Right forelimb (tissue), 1 donor: ENCODE data around the gene BCR.
A peak's percentile ranks its signal among the peaks of the same experiment; 100 is the strongest.
"Not testable (repeated sequence)": the region's sequence is repeated elsewhere in the genome, so short reads cannot be mapped to it uniquely, and the experiment has no call there.

ENCODE experiments used
- DNase-seq: peaks from one replicate; pipeline ENCODE4 v3.0.0-alpha.2; 2018

Gene BCR

DNA sequence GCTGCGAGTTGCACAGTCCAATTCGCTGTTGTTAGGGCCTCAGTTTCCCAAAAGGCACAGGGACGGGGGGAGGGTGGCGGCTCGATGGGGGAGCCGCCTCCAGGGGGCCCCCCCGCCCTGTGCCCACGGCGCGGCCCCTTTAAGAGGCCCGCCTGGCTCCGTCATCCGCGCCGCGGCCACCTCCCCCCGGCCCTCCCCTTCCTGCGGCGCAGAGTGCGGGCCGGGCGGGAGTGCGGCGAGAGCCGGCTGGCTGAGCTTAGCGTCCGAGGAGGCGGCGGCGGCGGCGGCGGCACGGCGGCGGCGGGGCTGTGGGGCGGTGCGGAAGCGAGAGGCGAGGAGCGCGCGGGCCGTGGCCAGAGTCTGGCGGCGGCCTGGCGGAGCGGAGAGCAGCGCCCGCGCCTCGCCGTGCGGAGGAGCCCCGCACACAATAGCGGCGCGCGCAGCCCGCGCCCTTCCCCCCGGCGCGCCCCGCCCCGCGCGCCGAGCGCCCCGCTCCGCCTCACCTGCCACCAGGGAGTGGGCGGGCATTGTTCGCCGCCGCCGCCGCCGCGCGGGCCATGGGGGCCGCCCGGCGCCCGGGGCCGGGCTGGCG is at the start of gene BCR:
TSS of gene BCR (plus strand) at position 209 of the 592 bp plus-strand sequence. CDS start 452 bp downstream, outside the sequence.
- peak; percentile 72 for DNase-seq

GRCh38 chr22:23130697-23131096 is 49.6 kb upstream of the BCR start:
- no peak for DNase-seq

DNA sequence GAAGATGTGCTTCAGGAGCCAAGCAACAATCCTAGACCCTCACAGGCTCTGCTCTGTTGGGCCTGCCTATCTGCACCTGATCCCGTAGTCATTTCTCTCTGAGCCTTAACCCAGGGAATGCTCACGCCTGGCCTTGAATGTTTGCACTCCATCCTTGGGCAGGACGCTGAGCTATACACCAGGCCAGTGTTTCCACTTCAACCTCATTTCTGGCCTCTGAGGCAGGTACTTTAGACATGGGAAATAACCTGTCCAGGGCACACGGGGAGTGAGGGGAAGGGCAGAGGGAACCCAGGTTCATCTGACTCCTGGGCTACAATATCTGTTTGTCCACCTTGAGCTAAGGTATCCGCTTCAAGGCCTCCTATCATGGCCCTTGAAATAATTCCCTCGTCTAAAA is 48.4 kb upstream of the BCR start:
- no peak for DNase-seq

DNA sequence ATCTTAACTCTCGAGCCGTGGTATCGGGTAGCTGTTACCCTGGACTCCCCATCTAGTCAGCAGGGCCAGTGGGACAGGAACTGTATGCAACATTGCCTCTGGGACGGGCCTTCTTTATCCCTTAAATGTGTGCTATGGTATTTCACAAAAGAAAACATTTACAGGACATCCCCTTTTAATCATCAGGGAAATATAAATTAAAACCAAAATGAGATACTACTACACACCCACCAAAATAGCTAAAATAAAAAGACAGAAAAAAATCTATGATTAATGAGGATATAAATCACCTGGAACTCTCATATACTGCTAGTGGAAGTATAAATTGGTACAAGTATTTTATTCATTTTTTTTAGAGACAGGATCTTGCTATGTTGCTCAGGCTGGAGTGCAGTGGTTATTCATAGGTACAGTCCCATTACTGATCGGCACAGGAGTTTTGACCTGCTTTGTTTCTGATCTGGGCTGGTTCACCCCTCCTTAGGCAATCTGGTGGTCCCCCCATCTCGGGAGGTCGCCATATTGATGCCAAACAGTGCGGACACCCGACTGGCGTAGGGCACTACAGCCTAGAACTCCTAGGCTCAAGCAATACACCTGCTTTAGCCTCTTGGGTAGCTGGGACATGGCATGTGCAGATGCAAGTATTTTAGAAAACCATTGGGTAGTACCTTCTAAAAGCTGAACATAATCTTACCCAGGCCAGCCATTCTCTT is 47.8 kb upstream of the BCR start:
- no peak for DNase-seq

- DNase-seq = no peak
Measured at GRCh38 chr22:23133922-23134321, 46.4 kb upstream of the BCR start.

GRCh38 chr22:23136991-23137390 is 43.3 kb upstream of the BCR start:
- DNase-seq = not testable (repeated sequence)

DNA sequence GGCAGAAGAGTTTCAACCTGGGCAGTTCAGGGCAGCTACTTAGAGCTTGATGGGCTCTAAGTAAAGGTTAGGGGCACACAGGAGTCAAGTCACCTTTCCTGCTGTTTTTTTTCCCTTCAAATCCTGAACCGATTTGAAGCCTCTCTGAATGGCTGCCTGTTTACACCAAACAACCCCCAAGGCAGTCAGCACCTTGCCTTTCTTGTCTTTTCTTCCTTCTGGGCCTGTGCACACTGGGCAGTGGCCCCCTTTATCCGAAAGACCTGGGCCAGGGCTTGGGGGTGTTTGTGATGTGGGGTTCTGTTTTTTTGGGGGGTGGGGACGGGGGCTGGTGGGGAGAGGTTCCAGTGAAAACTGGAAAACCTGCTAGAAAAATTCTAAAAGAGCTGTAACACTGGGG is 42.8 kb upstream of the BCR start:
- DNase-seq = no peak

- DNase-seq = no peak
Measured at GRCh38 chr22:23137905-23138561, 42.3 kb upstream of the BCR start.

GRCh38 chr22:23138584-23139435 is 41.5 kb upstream of the BCR start:
- no peak for DNase-seq

DNA sequence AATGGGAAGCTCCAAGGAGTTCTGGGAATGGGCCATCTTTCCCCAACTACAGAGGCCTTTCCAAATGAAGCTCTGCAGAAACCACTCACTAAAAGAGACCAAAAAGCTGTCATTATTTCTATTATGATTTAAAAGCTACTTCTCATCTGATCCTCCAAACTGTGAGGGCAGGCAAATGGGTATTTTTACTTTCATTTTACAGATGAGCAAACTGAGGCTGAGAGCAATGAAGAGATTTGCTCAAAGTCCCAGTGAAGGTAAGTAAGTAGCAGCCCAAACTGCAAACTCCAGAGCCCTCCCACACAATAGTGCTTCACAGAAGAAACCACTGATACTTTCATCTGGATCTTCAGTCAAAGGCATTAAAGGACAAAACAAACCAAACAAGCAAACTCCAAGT is 39.9 kb upstream of the BCR start:
- DNase-seq = no peak

DNA sequence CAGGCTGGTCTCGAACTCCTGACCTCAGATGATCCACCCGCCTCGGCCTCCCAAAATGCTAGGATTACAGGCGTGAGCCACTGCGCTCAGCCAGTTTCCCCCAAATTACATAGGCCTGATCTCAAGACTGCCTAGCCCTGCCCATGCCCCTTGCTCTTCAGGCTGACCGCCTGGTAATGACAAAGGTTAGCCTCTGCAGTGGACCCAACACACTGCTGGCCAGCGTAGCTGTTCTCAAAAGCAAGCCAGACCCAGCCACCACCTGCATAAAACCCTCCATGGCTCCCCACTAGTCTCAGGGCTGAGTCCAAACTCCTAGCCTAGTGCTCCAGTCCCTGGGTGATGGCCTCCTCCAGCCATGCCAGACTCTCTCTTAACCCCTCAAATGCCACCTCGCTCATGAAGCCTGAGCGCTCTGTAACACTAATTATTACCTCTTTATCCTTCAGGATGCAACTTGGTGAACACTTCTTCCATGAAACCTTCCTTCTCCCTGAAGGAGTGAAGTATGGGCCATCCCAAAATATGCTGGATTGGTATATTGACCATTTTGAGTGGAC is 37.7 kb upstream of the BCR start:
- no peak for DNase-seq

GRCh38 chr22:23143119-23143518 is 37.2 kb upstream of the BCR start:
- DNase-seq = no peak

GRCh38 chr22:23144432-23144831 is 35.9 kb upstream of the BCR start:
- no peak for DNase-seq

- peak; percentile 94 for DNase-seq
Measured at GRCh38 chr22:23144932-23145877, 35.1 kb upstream of the BCR start, which contains the start of gene RAB36. RAB36 (plus strand) TSS chr22:23145477; CDS start chr22:23146617, 1,140 bp downstream.

DNA sequence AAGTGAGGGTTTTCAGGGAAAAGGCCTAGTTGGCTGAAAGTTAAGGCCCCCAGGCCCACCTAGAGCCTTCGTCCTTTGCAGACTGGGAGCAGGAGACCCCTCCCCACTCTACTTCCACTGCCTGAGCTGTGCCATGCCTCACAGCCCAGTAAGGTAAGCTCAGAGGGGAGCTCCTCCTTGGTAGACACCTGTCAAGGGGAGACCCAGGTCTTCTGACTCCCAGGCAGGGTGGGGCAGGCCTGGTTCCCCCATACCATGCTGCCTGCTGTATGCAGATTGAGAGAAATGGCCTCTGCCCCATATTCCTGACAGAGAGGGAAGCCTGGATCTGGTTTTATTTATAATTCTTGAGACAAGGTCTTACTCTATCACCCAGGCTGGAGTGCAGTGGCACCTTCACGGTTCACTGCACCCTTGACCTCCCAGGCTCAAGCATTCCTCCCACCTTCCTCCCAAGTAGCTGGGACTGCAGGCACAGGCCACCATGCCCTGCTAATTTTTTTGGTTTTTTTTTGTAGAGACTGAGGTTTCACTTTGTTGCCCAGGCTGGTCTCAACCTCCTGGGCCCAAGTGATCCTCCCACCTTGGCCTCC is 34.3 kb upstream of the BCR start:
- no peak for DNase-seq

- DNase-seq = no peak
Measured at GRCh38 chr22:23146478-23147205, 33.7 kb upstream of the BCR start.

- DNase-seq = no peak
Measured at GRCh38 chr22:23147617-23148387, 32.5 kb upstream of the BCR start.

GRCh38 chr22:23149743-23150238 is 30.5 kb upstream of the BCR start:
- DNase-seq = no peak

DNA sequence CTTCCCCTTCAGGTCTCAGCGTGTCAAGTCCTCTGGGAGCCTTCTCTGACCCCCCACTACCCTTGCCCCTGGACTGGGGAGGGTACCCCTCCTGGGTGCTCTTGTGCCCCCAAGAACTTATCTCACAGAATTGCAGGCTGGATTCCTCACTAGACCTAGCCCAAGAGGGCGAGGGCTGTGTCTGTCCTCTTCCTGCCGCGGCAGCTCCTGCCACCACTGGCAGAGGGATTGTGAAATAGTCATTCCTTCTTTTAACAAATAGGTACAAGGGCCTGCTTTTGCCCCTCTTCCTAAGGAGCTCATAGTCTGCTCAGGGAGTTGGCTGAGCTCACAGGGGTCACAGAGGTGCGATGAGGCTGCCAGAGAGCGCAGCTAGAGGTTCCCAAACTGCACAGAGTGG is 29.5 kb upstream of the BCR start:
- no peak for DNase-seq
